Omental fat pad (tissue), 4 donors: ENCODE results near the gene TBC1D10A. TPM values are rescaled to one million over a fixed set of nuclear protein-coding genes. Genes with fewer than 3 reads are reported as not detected.

Source experiments
- ATAC-seq: fragments of 150-250 bp; one replicate; pipeline ENCODE4 v1.9.1; 2016; ENCODE audit warnings: mild to moderate bottlenecking, moderate library complexity; ENCODE audit not compliant: low FRiP score
- DNase-seq: peaks from one replicate; pipeline ENCODE4 v3.0.0-alpha.2; 2019; ENCODE audit warnings: low spot score
- total RNA-seq, 4 donors: library from RNA; depleted of rRNA; stranded (reverse); fragments of >200 nt; gene quantifications; one replicate each; pipeline ENCODE4 v1.1.0, GENCODE V29; 2016
- TF ChIP-seq, protein P1 (sequence below), 3 donors: fragments of 450-650 bp; IDR thresholded peaks; one replicate each; pipeline ENCODE4 v1.5.1; 2016 to 2017; ENCODE audit warnings: antibody characterized with exemption in 3 of 3, mild to moderate bottlenecking in 3 of 3, moderate library complexity in 2 of 3

The TBC1D10A gene
- total RNA-seq, 4 donors from 2014 or later, result 17.5 to 42.1 (median 26.0) TPM

DNA sequence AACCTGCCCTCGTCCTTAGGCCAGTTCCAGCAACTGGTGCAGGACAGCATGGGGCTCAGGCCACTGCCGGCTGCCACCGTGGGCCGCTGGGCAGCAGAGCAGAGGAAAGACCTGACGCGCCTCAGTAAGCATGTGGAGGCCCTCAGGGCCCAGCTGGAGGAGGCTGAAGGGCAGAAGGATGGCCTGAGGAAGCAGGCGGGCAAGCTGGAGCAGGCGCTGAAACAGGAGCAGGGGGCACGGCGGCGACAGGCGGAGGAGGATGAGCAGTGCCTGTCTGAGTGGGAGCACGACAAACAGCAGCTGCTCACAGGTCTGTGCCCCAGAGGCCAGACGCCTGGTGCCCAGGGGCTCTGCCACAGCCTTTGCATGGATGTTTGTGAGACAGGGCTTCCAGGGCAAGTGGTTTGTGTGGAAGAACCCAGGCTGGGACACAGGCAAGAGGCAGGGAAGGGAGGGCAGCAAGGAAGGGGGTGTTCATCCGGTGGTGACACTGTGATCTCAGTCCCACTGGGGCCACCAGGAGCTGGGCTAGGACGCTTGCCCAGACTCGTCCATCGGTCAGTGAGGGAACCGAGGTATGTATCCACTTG lies 44.0 kb upstream of the TBC1D10A start:
- DNase-seq (no peak), ATAC-seq (no peak)
- TF ChIP-seq, protein P1, sequence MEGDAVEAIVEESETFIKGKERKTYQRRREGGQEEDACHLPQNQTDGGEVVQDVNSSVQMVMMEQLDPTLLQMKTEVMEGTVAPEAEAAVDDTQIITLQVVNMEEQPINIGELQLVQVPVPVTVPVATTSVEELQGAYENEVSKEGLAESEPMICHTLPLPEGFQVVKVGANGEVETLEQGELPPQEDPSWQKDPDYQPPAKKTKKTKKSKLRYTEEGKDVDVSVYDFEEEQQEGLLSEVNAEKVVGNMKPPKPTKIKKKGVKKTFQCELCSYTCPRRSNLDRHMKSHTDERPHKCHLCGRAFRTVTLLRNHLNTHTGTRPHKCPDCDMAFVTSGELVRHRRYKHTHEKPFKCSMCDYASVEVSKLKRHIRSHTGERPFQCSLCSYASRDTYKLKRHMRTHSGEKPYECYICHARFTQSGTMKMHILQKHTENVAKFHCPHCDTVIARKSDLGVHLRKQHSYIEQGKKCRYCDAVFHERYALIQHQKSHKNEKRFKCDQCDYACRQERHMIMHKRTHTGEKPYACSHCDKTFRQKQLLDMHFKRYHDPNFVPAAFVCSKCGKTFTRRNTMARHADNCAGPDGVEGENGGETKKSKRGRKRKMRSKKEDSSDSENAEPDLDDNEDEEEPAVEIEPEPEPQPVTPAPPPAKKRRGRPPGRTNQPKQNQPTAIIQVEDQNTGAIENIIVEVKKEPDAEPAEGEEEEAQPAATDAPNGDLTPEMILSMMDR (IDR thresholded peaks at IDR 0.05), result no peak

GRCh38 chr22:30368420-30368819 lies 41.7 kb upstream of the TBC1D10A start:
- DNase-seq (no peak), ATAC-seq (no peak)
- TF ChIP-seq, protein P1 (IDR thresholded peaks at IDR 0.05), result no peak

GRCh38 chr22:30365891-30366290 lies 39.1 kb upstream of the TBC1D10A start:
- ATAC-seq, result no peak
- DNase-seq, result no peak
- TF ChIP-seq, protein P1 (IDR thresholded peaks at IDR 0.05), result no peak

- TF ChIP-seq, protein P1 (IDR thresholded peaks at IDR 0.05), result no peak
- no peak for ATAC-seq
- DNase-seq, result no peak
Observed at GRCh38 chr22:30362651-30363281, 36.0 kb upstream of the TBC1D10A start.

DNA sequence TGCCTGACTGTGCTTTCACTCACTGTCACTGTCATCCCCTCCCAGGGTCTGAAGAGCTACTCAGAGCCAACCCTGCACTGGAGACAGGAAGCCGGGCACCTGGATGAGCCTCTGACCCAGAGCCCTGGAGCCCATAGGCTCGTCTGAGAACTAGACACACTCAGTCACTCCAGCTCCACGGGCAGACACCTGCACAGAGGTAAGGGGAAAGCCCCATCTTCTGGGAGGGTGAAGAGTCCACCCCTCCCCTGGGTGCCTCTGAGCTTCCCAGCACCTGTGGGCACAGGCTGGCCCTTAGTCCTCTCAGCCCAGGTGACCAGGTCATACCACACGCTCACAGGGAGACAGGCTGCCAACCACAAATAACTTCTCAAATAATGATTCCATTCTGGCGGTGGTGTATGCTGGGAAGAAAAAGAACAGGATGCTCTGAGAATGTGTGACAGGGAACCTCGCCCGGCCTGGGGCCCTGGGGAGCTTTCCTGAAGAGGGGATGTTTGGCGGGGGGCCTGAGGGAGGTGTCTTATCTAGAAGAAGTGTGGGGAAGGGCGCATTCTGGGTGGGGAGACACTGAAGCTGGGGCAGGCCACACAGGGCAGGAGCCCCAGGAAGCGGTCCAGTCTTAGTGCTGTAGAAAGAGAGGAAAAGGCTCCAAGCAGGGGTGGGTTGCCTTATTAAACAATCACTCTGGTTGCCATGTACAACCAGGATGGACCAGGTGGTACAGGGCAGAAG lies 35.3 kb upstream of the TBC1D10A start:
- ATAC-seq, result no peak
- DNase-seq, result no peak
- TF ChIP-seq, protein P1 (IDR thresholded peaks at IDR 0.05), result no peak

- TF ChIP-seq, protein P1 (IDR thresholded peaks at IDR 0.05), result no peak
- DNase-seq (no peak), ATAC-seq (no peak)
Observed at GRCh38 chr22:30358541-30358940, 31.8 kb upstream of the TBC1D10A start.
